Tibial nerve (tissue), 4 donors: ENCODE results near the gene MTX2. TPM values are rescaled to one million over a fixed set of nuclear protein-coding genes. Genes with fewer than 3 reads are reported as not detected.
"Not testable (repeated sequence)": the region's sequence is repeated elsewhere in the genome, so short reads cannot be mapped to it uniquely, and the experiment has no call there.

Experiments used
- DNase-seq, 2 donors: peaks; one replicate each; pipeline ENCODE4 v3.0.0-alpha.2; 2019; ENCODE audit warnings: low spot score in 2 of 2
- H3K27ac ChIP-seq, 4 donors: fragments of 200-600 bp; sonication (generic) in 3 of 4; one replicate each; pipeline ENCODE4 v1.5.1; 2017 to 2019; ENCODE audit warnings: mild to moderate bottlenecking in 1 of 4
- H3K27me3 ChIP-seq, 2 donors: fragments of 200-600 bp; sonication (generic) in 1 of 2; one replicate each; pipeline versions ENCODE4 v1.5.1 to v1.6.0; 2017 to 2019
- H3K36me3 ChIP-seq, 3 donors: fragments of 200-600 bp; sonication (generic); one replicate each; pipeline ENCODE4 v1.5.1; 2018 to 2019
- H3K4me1 ChIP-seq, 4 donors: fragments of 200-600 bp; sonication (generic) in 3 of 4; one replicate each; pipeline ENCODE4 v1.5.1; 2017 to 2019
- H3K4me3 ChIP-seq, 4 donors: fragments of 200-600 bp; sonication (generic) in 3 of 4; one replicate each; pipeline ENCODE4 v1.5.1; 2017 to 2019; ENCODE audit warnings: mild to moderate bottlenecking in 1 of 4, moderate library complexity in 1 of 4
- H3K9me3 ChIP-seq, 4 donors: fragments of 200-600 bp; sonication (generic) in 3 of 4; one replicate each; pipeline ENCODE4 v1.5.1; 2017 to 2019
- EP300 ChIP-seq, 2 donors: sonication (generic); formaldehyde crosslinking; IDR thresholded peaks; one replicate each; pipeline ENCODE4 v1.6.1; 2017; ENCODE audit warnings: antibody characterized with exemption in 2 of 2, mild to moderate bottlenecking in 1 of 2
- POLR2A ChIP-seq, 2 donors: fragments of 450-650 bp; IDR thresholded peaks; one replicate each; pipeline ENCODE4 v1.6.1; 2017; ENCODE audit warnings: antibody characterized with exemption in 2 of 2, mild to moderate bottlenecking in 2 of 2, moderate library complexity in 2 of 2
- WGBS, 2 donors: methylation state at CpG; one replicate each; pipeline ENCODE4 v1.1.5; 2018; 5-methylcytosine and 5-hydroxymethylcytosine counted together
- total RNA-seq, 4 donors: library from RNA; depleted of rRNA; stranded (reverse); fragments of >200 nt; gene quantifications; one replicate each; pipeline ENCODE4 v1.1.0, GENCODE V29; 2016
- TF ChIP-seq, protein P1 (sequence below), 5 experiments: fragments of 200-600 bp in 3 of 5; fragments of 450-650 bp in 2 of 5; sonication (generic) in 3 of 5; IDR thresholded peaks; one replicate each; pipeline ENCODE4 v1.5.1; 2016 to 2019; ENCODE audit warnings: antibody characterized with exemption in 5 of 5, mild to moderate bottlenecking in 3 of 5, moderate library complexity in 2 of 5

MTX2 gene
- total RNA-seq, 4 donors from 2014 or later, result 18.8 to 22.4 (median 21.9) TPM

DNA sequence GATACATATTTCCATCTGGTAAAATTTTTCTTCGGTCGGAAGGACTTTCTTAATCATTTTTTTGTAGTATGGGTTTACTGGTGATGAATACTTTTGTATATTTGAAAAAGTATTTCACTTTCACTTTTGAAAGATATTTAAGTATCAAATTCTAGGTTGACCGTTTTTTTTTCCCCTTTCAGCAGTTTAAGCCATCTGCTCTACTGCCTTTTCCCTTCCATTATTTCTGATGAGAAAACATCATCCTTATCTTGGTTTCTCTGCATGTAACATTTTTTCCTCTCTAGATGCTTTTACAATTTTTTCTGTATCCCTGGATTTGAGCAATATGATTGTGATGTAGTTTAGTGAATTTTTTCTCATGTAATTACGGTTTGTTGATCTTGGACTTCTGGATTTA lies 87.0 kb downstream of the MTX2 start:
- no peak for DNase-seq
- no peak for TF ChIP-seq EP300 (IDR thresholded peaks at IDR 0.05)
- TF ChIP-seq, protein P1, sequence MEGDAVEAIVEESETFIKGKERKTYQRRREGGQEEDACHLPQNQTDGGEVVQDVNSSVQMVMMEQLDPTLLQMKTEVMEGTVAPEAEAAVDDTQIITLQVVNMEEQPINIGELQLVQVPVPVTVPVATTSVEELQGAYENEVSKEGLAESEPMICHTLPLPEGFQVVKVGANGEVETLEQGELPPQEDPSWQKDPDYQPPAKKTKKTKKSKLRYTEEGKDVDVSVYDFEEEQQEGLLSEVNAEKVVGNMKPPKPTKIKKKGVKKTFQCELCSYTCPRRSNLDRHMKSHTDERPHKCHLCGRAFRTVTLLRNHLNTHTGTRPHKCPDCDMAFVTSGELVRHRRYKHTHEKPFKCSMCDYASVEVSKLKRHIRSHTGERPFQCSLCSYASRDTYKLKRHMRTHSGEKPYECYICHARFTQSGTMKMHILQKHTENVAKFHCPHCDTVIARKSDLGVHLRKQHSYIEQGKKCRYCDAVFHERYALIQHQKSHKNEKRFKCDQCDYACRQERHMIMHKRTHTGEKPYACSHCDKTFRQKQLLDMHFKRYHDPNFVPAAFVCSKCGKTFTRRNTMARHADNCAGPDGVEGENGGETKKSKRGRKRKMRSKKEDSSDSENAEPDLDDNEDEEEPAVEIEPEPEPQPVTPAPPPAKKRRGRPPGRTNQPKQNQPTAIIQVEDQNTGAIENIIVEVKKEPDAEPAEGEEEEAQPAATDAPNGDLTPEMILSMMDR (IDR thresholded peaks at IDR 0.05), result no peak
- TF ChIP-seq POLR2A (IDR thresholded peaks at IDR 0.05), result no peak
- H3K9me3 ChIP-seq, result no peaks in the 10 kb centered on the region
- H3K4me3 ChIP-seq, result no peak overlapping the region
- no peaks in the 10 kb centered on the region for H3K4me1 ChIP-seq
- 73 to 74% methylated on average over 4 of the region's 4 CpGs for WGBS, 2 donors
- no peaks in the 10 kb centered on the region for H3K27me3 ChIP-seq
- no peaks in the 10 kb centered on the region for H3K36me3 ChIP-seq
- H3K27ac ChIP-seq, result no peak overlapping the region

DNA sequence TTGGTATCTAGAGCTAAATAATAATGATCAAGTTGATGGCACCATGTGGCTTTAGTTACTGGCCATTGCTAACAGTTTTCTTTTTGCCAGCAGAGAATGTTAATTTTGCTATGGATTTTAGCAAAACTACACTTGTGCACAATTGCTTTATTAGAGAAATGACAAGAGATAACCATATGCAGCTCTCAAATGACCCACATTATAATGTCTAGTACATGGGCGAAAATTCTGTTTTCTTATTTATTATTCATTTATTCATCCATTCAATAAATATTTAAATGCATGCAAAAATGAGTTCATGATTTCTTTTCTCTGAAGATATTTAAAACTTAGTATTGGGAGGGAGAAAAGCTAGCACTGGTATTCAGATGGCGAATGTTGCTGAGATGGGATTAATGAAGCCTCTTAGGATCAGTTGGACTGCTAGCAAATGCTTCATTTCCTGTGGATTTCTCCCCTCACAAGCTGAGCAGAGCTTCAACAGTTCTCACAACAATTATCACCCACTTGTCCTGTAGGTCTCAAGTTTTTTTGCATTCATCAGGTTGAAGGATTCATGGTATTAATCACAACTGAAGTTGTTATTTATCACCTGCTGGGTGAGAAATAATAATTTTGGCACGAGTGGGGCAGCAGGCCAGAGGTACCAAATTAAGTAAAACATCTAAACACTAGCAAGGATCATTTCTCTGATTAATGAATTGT lies 95.2 kb downstream of the MTX2 start:
- Histone ChIP-seq H3K36me3 (no peaks in the 10 kb centered on the region), H3K9me3 (no peaks in the 10 kb centered on the region), H3K4me1 (no peaks in the 10 kb centered on the region), H3K27ac (no peak overlapping the region), H3K27me3 (no peaks in the 10 kb centered on the region), H3K4me3 (no peak overlapping the region)
- no peak for DNase-seq
- 81 to 82% methylated on average over 3 of the region's 3 CpGs for WGBS, 2 donors
- TF ChIP-seq, protein P1 (IDR thresholded peaks at IDR 0.05), result no peak
- TF ChIP-seq EP300 (IDR thresholded peaks at IDR 0.05) (no peak), POLR2A (IDR thresholded peaks at IDR 0.05) (no peak)

DNA sequence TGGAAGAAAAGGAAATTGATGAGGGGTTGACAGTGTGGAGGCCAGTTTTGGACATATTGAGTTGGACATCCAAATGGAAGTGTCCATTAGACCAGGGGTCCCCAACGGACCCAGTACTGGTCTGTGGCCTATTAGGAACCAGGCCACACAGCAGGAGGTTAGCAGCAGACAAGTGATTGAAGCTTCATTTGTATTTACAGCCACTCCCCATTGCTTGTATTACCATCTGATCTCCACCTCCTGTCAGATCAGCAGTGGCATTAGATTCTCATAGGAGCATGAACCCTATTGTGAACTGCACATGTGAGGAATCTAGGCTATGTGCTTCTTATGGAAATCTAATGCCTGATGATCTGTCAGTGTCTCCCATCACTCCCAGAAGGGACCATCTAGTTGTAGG lies 99.1 kb downstream of the MTX2 start:
- H3K4me1 ChIP-seq, result no peaks in the 10 kb centered on the region
- no peaks in the 10 kb centered on the region for H3K36me3 ChIP-seq
- H3K9me3 ChIP-seq, result no peaks in the 10 kb centered on the region
- no peaks in the 10 kb centered on the region for H3K27me3 ChIP-seq
- no peak overlapping the region for H3K27ac ChIP-seq
- DNase-seq, result no peak
- WGBS, 2 donors, result 73 to 89% methylated on average over 1 of the region's 1 CpG
- TF ChIP-seq POLR2A (IDR thresholded peaks at IDR 0.05), result no peak
- TF ChIP-seq EP300 (IDR thresholded peaks at IDR 0.05), result no peak
- TF ChIP-seq, protein P1 (IDR thresholded peaks at IDR 0.05), result no peak
- H3K4me3 ChIP-seq, result no peak overlapping the region

DNA sequence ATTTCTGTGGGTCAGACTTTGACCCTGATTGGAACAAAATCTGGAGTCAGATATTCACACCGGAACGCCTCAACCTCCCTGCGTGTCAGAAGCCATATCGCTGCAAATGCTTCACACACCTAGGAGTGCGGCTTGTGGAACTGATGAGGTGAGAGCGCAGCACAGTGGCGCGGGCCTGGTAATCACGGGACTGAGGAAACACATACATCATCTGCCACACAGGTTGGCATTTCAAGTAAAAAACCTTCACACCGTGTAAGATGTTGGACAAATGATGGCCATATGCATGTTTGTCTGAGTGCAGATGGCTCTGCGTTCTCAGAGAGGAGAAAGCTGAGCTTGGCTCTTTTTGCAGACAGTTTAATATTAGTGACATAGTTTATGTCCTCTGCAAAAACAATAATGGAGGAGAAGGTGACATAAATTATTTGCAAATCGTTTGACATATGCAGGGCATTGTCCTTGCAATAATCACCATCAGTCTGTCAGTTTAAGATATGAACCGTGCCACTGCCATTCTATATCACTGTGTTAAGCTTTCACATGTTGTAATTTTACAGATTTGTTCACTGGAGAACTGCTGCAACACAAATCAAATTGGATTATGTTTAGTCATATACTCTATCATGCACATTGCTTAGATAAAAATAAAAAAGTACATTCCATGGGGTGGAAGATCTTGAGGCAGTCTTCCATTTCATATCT lies 101.4 kb downstream of the MTX2 start:
- H3K4me1 ChIP-seq, result no peaks in the 10 kb centered on the region
- no peaks in the 10 kb centered on the region for H3K36me3 ChIP-seq
- H3K27ac ChIP-seq, result no peak overlapping the region
- TF ChIP-seq POLR2A (IDR thresholded peaks at IDR 0.05) (no peak), EP300 (IDR thresholded peaks at IDR 0.05) (no peak)
- TF ChIP-seq, protein P1 (IDR thresholded peaks at IDR 0.05), result no peak
- WGBS, 2 donors, result 74 to 76% methylated on average over 13 of the region's 13 CpGs
- H3K9me3 ChIP-seq, result no peaks in the 10 kb centered on the region
- no peak overlapping the region for H3K4me3 ChIP-seq
- no peak for DNase-seq
- no peaks in the 10 kb centered on the region for H3K27me3 ChIP-seq

DNA sequence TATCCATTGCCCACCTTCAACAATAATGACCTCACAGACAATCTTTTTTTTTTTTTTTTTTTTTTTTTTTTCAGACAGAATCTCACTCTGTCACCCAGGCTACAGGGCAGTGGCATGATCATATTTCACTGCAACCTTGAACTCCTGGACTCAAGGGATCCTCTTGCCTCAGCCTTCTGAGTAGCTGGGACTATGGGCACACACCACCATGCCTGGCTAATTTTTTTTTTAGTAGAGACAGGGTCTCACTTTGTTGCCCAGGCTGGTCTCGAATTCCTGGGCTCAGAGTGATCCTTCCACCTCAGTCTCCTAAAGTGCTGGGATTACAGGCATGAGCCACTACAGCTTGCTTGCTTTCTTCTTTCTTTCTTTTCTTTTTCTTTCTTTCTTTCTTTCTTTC lies 103.9 kb downstream of the MTX2 start:
- H3K27ac ChIP-seq, H3K4me1 ChIP-seq, DNase-seq, H3K9me3 ChIP-seq, H3K4me3 ChIP-seq, H3K27me3 ChIP-seq, H3K36me3 ChIP-seq: not testable (repeated sequence)
- whole genome bisulfite sequencing, 2 donors, result 81 to 87% methylated on average over 1 of the region's 1 CpG
